Neutrophil (primary cell): ENCODE measurements around the gene LRFN2.

Experiments used
- H3K27ac ChIP-seq: fragments of 200-600 bp; sonication (generic); 2 replicates; pipeline ENCODE4 v1.5.1; 2016; ENCODE audit warnings: mild to moderate bottlenecking, moderate library complexity
- H3K27me3 ChIP-seq: fragments of 200-600 bp; sonication (generic); 2 replicates; pipeline ENCODE4 v1.6.0; 2016; ENCODE audit warnings: mild to moderate bottlenecking
- H3K36me3 ChIP-seq: fragments of 200-600 bp; sonication (generic); 2 replicates; pipeline ENCODE4 v1.5.1; 2017
- H3K4me1 ChIP-seq, 2 experiments: fragments of 200-600 bp in 1 of 2; sonication (generic) in 1 of 2; 1 replicate in 1 of 2; 2 replicates in 1 of 2; pipeline versions ENCODE4 v1.5.1 to v1.6.1; 2013 to 2016; ENCODE audit warnings: low read depth in 1 of 2, low read length in 1 of 2, mild to moderate bottlenecking in 1 of 2, moderate library complexity in 1 of 2; ENCODE audit not compliant: control insufficient read depth in 1 of 2, insufficient read depth in 1 of 2
- H3K4me3 ChIP-seq, 2 experiments: fragments of 200-600 bp in 1 of 2; sonication (generic) in 1 of 2; 1 replicate in 1 of 2; 2 replicates in 1 of 2; pipeline ENCODE4 v1.5.1; 2013 to 2016; ENCODE audit warnings: low read depth in 1 of 2, low read length in 1 of 2, mild to moderate bottlenecking in 1 of 2, moderate library complexity in 1 of 2
- H3K9me3 ChIP-seq: fragments of 200-600 bp; sonication (generic); 2 replicates; pipeline ENCODE4 v1.5.1; 2016
- CTCF ChIP-seq: fragments of 200-600 bp; sonication (generic); IDR thresholded peaks from 2 replicates; pipeline ENCODE4 v1.5.1; 2016; ENCODE audit warnings: antibody characterized with exemption

The LRFN2 gene

DNA sequence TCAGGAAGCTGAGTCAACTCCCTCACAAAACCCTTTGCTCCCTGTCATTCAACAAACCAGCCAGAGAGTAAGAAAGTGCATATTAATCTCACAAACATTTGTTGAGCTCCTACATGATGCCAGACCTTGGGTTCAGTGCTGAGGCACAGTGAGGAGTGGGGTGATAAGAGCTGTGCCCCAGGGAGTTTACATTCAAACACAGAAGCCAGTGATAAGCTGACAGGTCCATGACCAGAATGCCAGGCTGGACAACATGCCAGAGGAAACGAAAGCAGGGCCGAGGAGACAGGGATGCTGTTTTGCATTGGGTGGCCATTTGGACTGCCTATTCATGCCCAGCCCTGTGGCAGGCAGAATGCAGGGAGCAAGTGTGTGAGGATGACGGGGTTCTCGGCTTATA lies 76.7 kb downstream of the LRFN2 start:
- Histone ChIP-seq H3K36me3 (no peaks in the 10 kb centered on the region), H3K9me3 (no peaks in the 10 kb centered on the region), H3K4me1 (no peaks in the 10 kb centered on the region), H3K4me3 (no peak overlapping the region), H3K27me3 (no peaks in the 10 kb centered on the region), H3K27ac (no peak overlapping the region)
- no peak for TF ChIP-seq CTCF

DNA sequence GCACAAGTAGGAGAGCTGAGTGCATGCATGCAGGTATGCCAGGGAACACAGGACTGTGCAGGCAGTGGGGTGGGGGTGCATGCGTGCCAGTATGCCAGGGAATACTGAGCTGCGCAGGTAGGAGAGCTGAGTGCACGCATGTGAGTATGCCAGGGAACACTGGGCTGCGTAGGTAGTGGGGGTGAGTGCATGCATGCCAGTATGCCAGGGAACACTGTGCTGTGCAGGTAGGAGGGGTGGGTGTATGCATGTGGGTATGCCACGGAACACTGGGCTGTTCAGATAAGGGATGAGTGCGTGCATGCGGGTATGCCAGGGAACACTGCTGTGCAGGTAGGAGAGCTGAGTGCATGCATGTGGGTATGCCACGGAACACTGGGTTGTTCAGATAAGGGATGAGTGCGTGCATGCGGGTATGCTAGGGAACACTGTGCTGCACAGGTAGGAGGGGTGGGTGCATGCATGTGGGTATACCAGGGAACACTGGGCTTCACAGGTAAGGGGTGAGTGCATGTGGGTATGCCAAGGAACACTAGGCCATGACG lies 77.4 kb downstream of the LRFN2 start:
- no peak overlapping the region for H3K27ac ChIP-seq
- TF ChIP-seq CTCF, result no peak
- no peaks in the 10 kb centered on the region for H3K4me1 ChIP-seq
- no peak overlapping the region for H3K4me3 ChIP-seq
- no peaks in the 10 kb centered on the region for H3K36me3 ChIP-seq
- H3K27me3 ChIP-seq, result no peaks in the 10 kb centered on the region
- H3K9me3 ChIP-seq, result no peaks in the 10 kb centered on the region

- Histone ChIP-seq H3K4me1 (no peaks in the 10 kb centered on the region), H3K36me3 (no peaks in the 10 kb centered on the region), H3K9me3 (no peaks in the 10 kb centered on the region), H3K27me3 (no peaks in the 10 kb centered on the region), H3K4me3 (no peak overlapping the region), H3K27ac (no peak overlapping the region)
- no peak for TF ChIP-seq CTCF
Measured at GRCh38 chr6:40509086-40509485, 78.1 kb downstream of the LRFN2 start.

DNA sequence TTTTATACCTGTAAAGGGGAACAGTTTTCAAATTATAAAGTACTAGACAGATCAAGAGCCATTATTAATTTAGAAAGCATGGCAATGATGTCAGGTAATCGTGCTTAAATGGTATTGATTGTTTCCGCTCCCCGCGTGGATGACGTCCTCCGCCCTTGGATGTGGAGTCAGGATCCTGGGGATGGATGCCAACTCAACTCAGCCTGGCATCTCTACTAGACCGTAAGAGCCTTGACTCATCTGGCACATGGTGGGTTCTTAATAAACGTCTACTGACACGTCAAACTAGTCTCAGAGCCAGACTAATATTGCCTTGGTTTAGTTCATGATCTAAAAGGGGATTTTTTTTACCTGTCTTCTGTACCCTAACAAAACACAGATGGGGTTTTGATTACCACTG lies 80.2 kb downstream of the LRFN2 start:
- Histone ChIP-seq H3K4me3 (no peak overlapping the region), H3K27me3 (peaks cover 2% of the 10 kb centered on the region), H3K27ac (no peak overlapping the region), H3K36me3 (no peaks in the 10 kb centered on the region), H3K9me3 (no peaks in the 10 kb centered on the region), H3K4me1 (no peaks in the 10 kb centered on the region)
- no peak for TF ChIP-seq CTCF

GRCh38 chr6:40505191-40505810 lies 81.9 kb downstream of the LRFN2 start:
- Histone ChIP-seq H3K9me3 (no peaks in the 10 kb centered on the region), H3K27ac (no peak overlapping the region), H3K4me1 (no peaks in the 10 kb centered on the region), H3K27me3 (peaks cover 7% of the 10 kb centered on the region), H3K36me3 (no peaks in the 10 kb centered on the region), H3K4me3 (no peak overlapping the region)
- TF ChIP-seq CTCF, result no peak
